GM23338 (cell line): Measurements from ENCODE around the gene FOXR1. TPM values are rescaled to one million over a fixed set of nuclear protein-coding genes. Genes with fewer than 3 reads are reported as not detected.

Experiments
- ATAC-seq: fragments of 200-7000 bp; cut with Tn5 transposase; 3 replicates; pipeline ENCODE4 v1.9.1; 2020
- DNase-seq: peaks from one replicate; pipeline ENCODE4 v3.0.0-alpha.2; 2015; ENCODE audit warnings: low spot score
- H2AFZ ChIP-seq: fragments of 200-600 bp; sonication (generic); 2 replicates; pipeline ENCODE4 v1.8.0; 2016; ENCODE audit warnings: antibody characterized with exemption, mild to moderate bottlenecking, moderate library complexity
- H3F3A ChIP-seq: fragments of 200-600 bp; sonication (generic); replicated peaks from 2 replicates; pipeline ENCODE4 v1.8.0; 2017; ENCODE audit warnings: antibody characterized with exemption, mixed run types, low read depth
- H3K27ac ChIP-seq: fragments of 200-600 bp; sonication (generic); 2 replicates; pipeline ENCODE4 v1.6.1; 2016; ENCODE audit warnings: low read depth
- H3K27me3 ChIP-seq: fragments of 200-600 bp; sonication (generic); 2 replicates; pipeline ENCODE4 v1.8.0; 2016; ENCODE audit warnings: mild to moderate bottlenecking, mixed run types, moderate library complexity; ENCODE audit not compliant: insufficient read depth
- H3K36me3 ChIP-seq: fragments of 200-600 bp; sonication (generic); 2 replicates; pipeline ENCODE4 v1.8.0; 2016; ENCODE audit warnings: mild to moderate bottlenecking; ENCODE audit not compliant: insufficient read depth
- H3K4me1 ChIP-seq: fragments of 200-600 bp; sonication (generic); 2 replicates; pipeline ENCODE4 v1.8.0; 2016; ENCODE audit warnings: mild to moderate bottlenecking, moderate library complexity; ENCODE audit not compliant: insufficient read depth
- H3K4me2 ChIP-seq: fragments of 200-600 bp; sonication (generic); 2 replicates; pipeline ENCODE4 v1.7.1; 2017; ENCODE audit warnings: mixed run types
- H3K4me3 ChIP-seq: fragments of 200-600 bp; sonication (generic); 2 replicates; pipeline ENCODE4 v1.6.1; 2016; ENCODE audit warnings: mixed run types
- H3K79me2 ChIP-seq: fragments of 200-600 bp; sonication (generic); replicated peaks from 2 replicates; pipeline ENCODE4 v1.8.0; 2017; ENCODE audit warnings: mild to moderate bottlenecking; ENCODE audit not compliant: insufficient read depth
- H3K9me2 ChIP-seq: fragments of 200-600 bp; sonication (generic); 2 replicates; pipeline ENCODE4 v1.8.0; 2017; ENCODE audit not compliant: insufficient read depth
- H4K20me1 ChIP-seq: fragments of 200-600 bp; sonication (generic); replicated peaks from 2 replicates; pipeline ENCODE4 v1.8.0; 2017; ENCODE audit warnings: mild to moderate bottlenecking; ENCODE audit not compliant: insufficient read depth
- H3K27ac Mint-ChIP-seq: 2 replicates; pipeline ENCODE4 v1.8.0; 2020; ENCODE audit warnings: inconsistent platforms, mild to moderate bottlenecking, moderate library complexity, mixed read lengths
- H3K27me3 Mint-ChIP-seq: 3 replicates; pipeline ENCODE4 v1.8.0; 2022; ENCODE audit warnings: low read depth, mild to moderate bottlenecking, moderate library complexity, mixed read lengths, inconsistent platforms; ENCODE audit not compliant: insufficient read depth, poor library complexity
- H3K36me3 Mint-ChIP-seq: 3 replicates; pipeline ENCODE4 v1.8.0; 2021; ENCODE audit warnings: low read depth, mild to moderate bottlenecking, inconsistent platforms, moderate library complexity, mixed read lengths
- H3K4me1 Mint-ChIP-seq: 3 replicates; pipeline ENCODE4 v1.8.0; 2020; ENCODE audit warnings: mild to moderate bottlenecking, inconsistent platforms, mixed read lengths
- H3K4me3 Mint-ChIP-seq: 3 replicates; pipeline ENCODE4 v1.8.0; 2021; ENCODE audit warnings: moderate library complexity, mild to moderate bottlenecking, inconsistent platforms, mixed read lengths
- H3K9me3 Mint-ChIP-seq: 3 replicates; pipeline ENCODE4 v1.8.0; 2020; ENCODE audit warnings: moderate library complexity, mild to moderate bottlenecking, inconsistent platforms, mixed read lengths
- CREB1 ChIP-seq: fragments of 250-450 bp; sonication (Bioruptor Pico); IDR thresholded peaks from 2 replicates; pipeline ENCODE4 v1.5.0; 2020; ENCODE audit warnings: low read depth, mild to moderate bottlenecking, moderate library complexity
- POLR2AphosphoS5 ChIP-seq: IDR thresholded peaks from 2 replicates; pipeline ENCODE4 v1.6.1; 2016; ENCODE audit warnings: antibody characterized with exemption, low read depth
- ZNF462 ChIP-seq: fragments of 250-450 bp; sonication (Bioruptor Pico); IDR thresholded peaks from 2 replicates; pipeline ENCODE4 v1.5.0; 2020; ENCODE audit warnings: mild to moderate bottlenecking, moderate library complexity
- microRNA-seq: library from miRNA; unstranded; fragments of <30 nt; microRNA quantifications from one replicate; pipeline ENCODE4, GENCODE V29; 2017
- polyA plus RNA-seq: library from polyadenylated mRNA; unstranded; fragments of >200 nt; fragmentation: Nextera tagmentation; extraction: Ambion mirVana; gene quantifications from 2 replicates; pipeline ENCODE4 v1.2.1, GENCODE V29; 2016
- small RNA-seq: library from RNA; depleted of rRNA; stranded (forward); fragments of <200 nt; gene quantifications from one replicate; pipeline ENCODE3, GENCODE V24; 2014; ENCODE audit warnings: low replicate concordance
- total RNA-seq: library from RNA; depleted of rRNA; stranded (reverse); fragments of >200 nt; shearing (Covaris generic); gene quantifications from 2 replicates; pipeline ENCODE4 v1.2.3, GENCODE V29; 2014; rRNA removed
- TF ChIP-seq, protein P1 (sequence below), 2 experiments: fragments of 200-600 bp in 1 of 2; sonication (generic) in 1 of 2; conservative IDR thresholded peaks; 2 replicates each; pipeline versions ENCODE4 v1.5.1 to v1.6.1; 2016 to 2017; ENCODE audit warnings: antibody characterized with exemption in 2 of 2, low read depth in 2 of 2, mild to moderate bottlenecking in 2 of 2, moderate library complexity in 1 of 2

The FOXR1 gene
- total and polyA plus RNA-seq, 2 experiments from 2014 or later: not detected

DNA sequence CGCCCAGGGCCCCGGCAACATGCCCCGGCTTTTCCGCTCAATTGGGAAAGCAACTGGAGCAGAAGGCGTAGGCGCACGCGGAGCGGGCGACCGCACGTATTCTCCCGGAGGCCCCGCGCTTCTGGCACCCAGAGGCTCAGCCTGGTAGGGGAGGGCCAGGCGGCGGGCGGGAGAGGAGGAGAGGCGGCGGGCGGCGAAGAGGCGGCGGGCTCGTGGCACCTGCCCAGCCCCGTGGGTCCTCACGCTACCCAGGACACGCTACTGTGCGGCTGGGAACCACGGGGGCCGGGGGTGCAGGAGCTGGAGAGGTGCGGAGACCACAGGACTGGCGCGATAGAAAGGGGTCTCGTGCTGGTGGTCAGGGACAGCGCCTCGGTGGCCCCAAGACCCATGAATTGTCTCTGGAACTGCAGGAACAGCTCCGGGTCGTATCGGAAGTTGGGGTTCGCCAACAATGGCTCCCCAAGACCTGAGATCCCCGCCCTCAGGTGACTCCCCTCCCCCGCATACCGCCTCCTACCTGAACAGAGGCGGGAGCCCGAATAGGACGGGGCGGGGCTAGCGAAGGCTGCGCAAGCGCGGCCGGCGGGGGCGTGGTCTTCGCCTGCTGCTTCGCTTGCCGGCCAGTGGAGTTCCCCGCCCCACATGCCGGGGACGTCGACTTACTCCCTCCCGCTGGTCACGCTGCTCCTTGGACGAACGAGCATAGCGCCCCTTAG lies 58.9 kb downstream of the FOXR1 start, which contains the start of gene SLC37A4:
TSS of gene SLC37A4 (minus strand) at position 549 of the 719 bp plus-strand sequence.
- Mint-ChIP-seq H3K4me3 (peak within 1 kb of the TSS; percentile 76), H3K36me3 (peaks cover 31% of the 10 kb centered on the region)
- ATAC-seq: peak; percentile 83

More for the DNA sequence above, 58.9 kb downstream of the FOXR1 start, which contains the start of gene SLC37A4:
- Mint-ChIP-seq H3K27ac (peak within 1 kb of the TSS; percentile 94), H3K4me1 (peaks cover 27% of the 10 kb centered on the region), H3K9me3 (no peaks in the 10 kb centered on the region; the same call in 2 of the 3 replicates), H3K27me3 (peaks cover 25% of the 10 kb centered on the region)
- Histone ChIP-seq H3K4me3 (peak within 1 kb of the TSS; percentile 91), H3K4me2 (peak within 1 kb of the TSS; percentile 98), H3K9me2 (no peaks in the 10 kb centered on the region), H3K36me3 (no peaks in the 10 kb centered on the region; the same call in 1 of the 2 replicates), H3K27me3 (no peaks in the 10 kb centered on the region), H3K27ac (peak within 1 kb of the TSS; percentile 92), H2AFZ (peak within 1 kb of the TSS; percentile 91; the same call in 1 of the 2 replicates), H3K79me2 (peaks cover 8% of the 10 kb centered on the region), H3F3A (peaks cover 18% of the 10 kb centered on the region), H4K20me1 (no peaks in the 10 kb centered on the region), H3K4me1 (peaks cover 14% of the 10 kb centered on the region)
- peak; percentile 99 for DNase-seq
- TF ChIP-seq ZNF462 (CRISPR knock-in tag) (no peak), POLR2AphosphoS5 (peak; percentile 92), CREB1 (CRISPR knock-in tag) (peak; percentile 79)
- TF ChIP-seq, protein P1, sequence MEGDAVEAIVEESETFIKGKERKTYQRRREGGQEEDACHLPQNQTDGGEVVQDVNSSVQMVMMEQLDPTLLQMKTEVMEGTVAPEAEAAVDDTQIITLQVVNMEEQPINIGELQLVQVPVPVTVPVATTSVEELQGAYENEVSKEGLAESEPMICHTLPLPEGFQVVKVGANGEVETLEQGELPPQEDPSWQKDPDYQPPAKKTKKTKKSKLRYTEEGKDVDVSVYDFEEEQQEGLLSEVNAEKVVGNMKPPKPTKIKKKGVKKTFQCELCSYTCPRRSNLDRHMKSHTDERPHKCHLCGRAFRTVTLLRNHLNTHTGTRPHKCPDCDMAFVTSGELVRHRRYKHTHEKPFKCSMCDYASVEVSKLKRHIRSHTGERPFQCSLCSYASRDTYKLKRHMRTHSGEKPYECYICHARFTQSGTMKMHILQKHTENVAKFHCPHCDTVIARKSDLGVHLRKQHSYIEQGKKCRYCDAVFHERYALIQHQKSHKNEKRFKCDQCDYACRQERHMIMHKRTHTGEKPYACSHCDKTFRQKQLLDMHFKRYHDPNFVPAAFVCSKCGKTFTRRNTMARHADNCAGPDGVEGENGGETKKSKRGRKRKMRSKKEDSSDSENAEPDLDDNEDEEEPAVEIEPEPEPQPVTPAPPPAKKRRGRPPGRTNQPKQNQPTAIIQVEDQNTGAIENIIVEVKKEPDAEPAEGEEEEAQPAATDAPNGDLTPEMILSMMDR (conservative IDR thresholded peaks at IDR 0.05; ENCODE audit: low read depth in 2 of 2): peak in 1 of 2 experiments; percentile 92; a peak in 3 of 4 replicates

Small RNAs within 50 kb of the gene (microRNA-seq; reads per million reads assigned to microRNA genes)
- not detected for gene MIR3656

Small RNAs within 50 kb of the gene (small RNA-seq; reads per million reads assigned to genes)
- not detected for gene AP003392.2
- gene RF00017: not detected
- not detected for gene RF00019
- not detected for gene RN7SL688P

Other genes starting within 250 kb of the FOXR1 start
- gene DDX6, start 180.6 kb upstream of the FOXR1 start, total RNA-seq: 205 and 253 TPM in 2 replicates
- gene DDX6, start 180.6 kb upstream of the FOXR1 start, polyA plus RNA-seq: 59.1 and 68.3 TPM in 2 replicates
- not detected in 2 replicates for gene CXCR5, start 87.9 kb upstream of the FOXR1 start, total RNA-seq
- 0.18 and 0.96 TPM in 2 replicates for gene CXCR5, start 87.9 kb upstream of the FOXR1 start, polyA plus RNA-seq
- 24.1 and 35.1 TPM in 2 replicates for gene BCL9L, start 45.8 kb upstream of the FOXR1 start, total RNA-seq
- 15.9 and 23.6 TPM in 2 replicates for gene BCL9L, start 45.8 kb upstream of the FOXR1 start, polyA plus RNA-seq
- gene UPK2, start 15.5 kb upstream of the FOXR1 start, total RNA-seq: not detected in 2 replicates
- gene UPK2, start 15.5 kb upstream of the FOXR1 start, polyA plus RNA-seq: 0.74 and 1.4 TPM in 2 replicates
- gene CENATAC, start 26.4 kb downstream of the FOXR1 start, total RNA-seq: 34.3 and 34.5 TPM in 2 replicates
- 31.7 and 33.4 TPM in 2 replicates for gene CENATAC, start 26.4 kb downstream of the FOXR1 start, polyA plus RNA-seq
- 1,462 and 1,965 TPM in 2 replicates for gene RPS25, start 46.6 kb downstream of the FOXR1 start, total RNA-seq
- 3,622 and 3,632 TPM in 2 replicates for gene RPS25, start 46.6 kb downstream of the FOXR1 start, polyA plus RNA-seq
- 79.9 and 97.2 TPM in 2 replicates for gene TRAPPC4, start 47.0 kb downstream of the FOXR1 start, total RNA-seq
- gene TRAPPC4, start 47.0 kb downstream of the FOXR1 start, polyA plus RNA-seq: 118 and 142 TPM in 2 replicates
- 50.2 and 56.4 TPM in 2 replicates for gene SLC37A4, start 59.1 kb downstream of the FOXR1 start, total RNA-seq
- gene SLC37A4, start 59.1 kb downstream of the FOXR1 start, polyA plus RNA-seq: 20.0 and 23.4 TPM in 2 replicates
- 221 and 229 TPM in 2 replicates for gene HYOU1, start 85.4 kb downstream of the FOXR1 start, total RNA-seq
- 48.2 and 51.6 TPM in 2 replicates for gene HYOU1, start 85.4 kb downstream of the FOXR1 start, polyA plus RNA-seq
- gene VPS11, start 96.1 kb downstream of the FOXR1 start, total RNA-seq: 13.4 and 14.6 TPM in 2 replicates
- 11.5 and 15.5 TPM in 2 replicates for gene VPS11, start 96.1 kb downstream of the FOXR1 start, polyA plus RNA-seq
- 91.7 and 107 TPM in 2 replicates for gene HMBS, start 113.1 kb downstream of the FOXR1 start, total RNA-seq
- gene HMBS, start 113.1 kb downstream of the FOXR1 start, polyA plus RNA-seq: 101 and 105 TPM in 2 replicates
- gene DPAGT1, start 130.1 kb downstream of the FOXR1 start, total RNA-seq: 36.4 and 37.2 TPM in 2 replicates
- 48.3 and 52.6 TPM in 2 replicates for gene DPAGT1, start 130.1 kb downstream of the FOXR1 start, polyA plus RNA-seq
- gene C2CD2L, start 135.6 kb downstream of the FOXR1 start, total RNA-seq: 2.3 and 4.4 TPM in 2 replicates
- 1.4 TPM in 2 replicates for gene C2CD2L, start 135.6 kb downstream of the FOXR1 start, polyA plus RNA-seq
- 29.2 and 29.6 TPM in 2 replicates for gene HINFP, start 149.8 kb downstream of the FOXR1 start, total RNA-seq
- gene HINFP, start 149.8 kb downstream of the FOXR1 start, polyA plus RNA-seq: 12.6 and 12.8 TPM in 2 replicates
- 1.0 and 1.2 TPM in 2 replicates for gene ABCG4, start 177.3 kb downstream of the FOXR1 start, total RNA-seq
- gene ABCG4, start 177.3 kb downstream of the FOXR1 start, polyA plus RNA-seq: 0.58 and 0.94 TPM in 2 replicates
- 13.8 and 14.2 TPM in 2 replicates for gene NLRX1, start 197.0 kb downstream of the FOXR1 start, total RNA-seq
- 2.8 and 3.4 TPM in 2 replicates for gene NLRX1, start 197.0 kb downstream of the FOXR1 start, polyA plus RNA-seq
- gene NHERF4, start 213.7 kb downstream of the FOXR1 start, total RNA-seq: not detected in 2 replicates
- gene NHERF4, start 213.7 kb downstream of the FOXR1 start, polyA plus RNA-seq: 0.15 TPM in 1 of 2 replicates, not detected in the other
- gene CBL, start 234.6 kb downstream of the FOXR1 start, total RNA-seq: 67.6 and 67.8 TPM in 2 replicates
- gene CBL, start 234.6 kb downstream of the FOXR1 start, polyA plus RNA-seq: 31.6 and 40.1 TPM in 2 replicates